H1 (cell line): ENCODE results near the gene COL4A2. TPM values are rescaled to one million over a fixed set of nuclear protein-coding genes. Genes with fewer than 3 reads are reported as not detected.

ENCODE experiments used
- CTCF ChIA-PET: fragments of 300-600 bp; sonication (Branson Sonifier 250); formaldehyde crosslinking; loops from one replicate; lab custom pipeline; 2021; ENCODE audit not compliant: partially characterized antibody; lab: Charles Lee
- POLR2A ChIA-PET: fragments of 300-600 bp; sonication (Branson Sonifier 250); formaldehyde crosslinking; loops from one replicate; lab custom pipeline; 2021; ENCODE audit warnings: inconsistent platforms; ENCODE audit not compliant: partially characterized antibody; lab: Charles Lee
- DNase-seq, 2 experiments: peaks; one replicate each; pipeline versions ENCODE4 v3.0.0 to v3.0.0-alpha.2; 2010 to 2022; ENCODE audit warnings: low spot score in 2 of 2, low read depth in 1 of 2, mixed read lengths in 1 of 2
- FAIRE-seq: peaks from 2 replicates; lab custom pipeline; 2011; peaks lifted over from hg19 to GRCh38; lab: Jason Lieb, UNC
- H2AFZ ChIP-seq: 2 replicates; pipeline ENCODE4 v1.8.1; 2012; ENCODE audit warnings: low read length, inconsistent platforms
- H2AK5ac ChIP-seq: 2 replicates; pipeline ENCODE4 v1.6.1; 2013; ENCODE audit warnings: low read depth, low read length
- H2BK120ac ChIP-seq: replicated peaks from 2 replicates; pipeline ENCODE3; 2013; ENCODE audit warnings: low read depth, low read length, inconsistent platforms
- H2BK12ac ChIP-seq: 2 replicates; pipeline ENCODE4 v1.6.1; 2013; ENCODE audit warnings: low read depth, low read length
- H2BK15ac ChIP-seq: 2 replicates; pipeline ENCODE4 v1.6.1; 2013; ENCODE audit warnings: low read length
- H2BK20ac ChIP-seq: 2 replicates; pipeline ENCODE4 v1.6.1; 2013; ENCODE audit warnings: low read length
- H2BK5ac ChIP-seq: 2 replicates; pipeline ENCODE4 v1.6.1; 2013; ENCODE audit warnings: low read depth, low read length
- H3K14ac ChIP-seq: 2 replicates; pipeline ENCODE4 v1.6.1; 2013; ENCODE audit warnings: inconsistent platforms; ENCODE audit not compliant: insufficient read length
- H3K18ac ChIP-seq: 2 replicates; pipeline ENCODE4 v1.6.1; 2013; ENCODE audit warnings: low read length; ENCODE audit errors: extremely low read depth
- H3K23ac ChIP-seq: 2 replicates; pipeline ENCODE4 v1.6.1; 2013; ENCODE audit warnings: inconsistent platforms; ENCODE audit not compliant: insufficient read length
- H3K23me2 ChIP-seq: 2 replicates; pipeline ENCODE4 v1.6.1; 2013; ENCODE audit warnings: low read depth, low read length
- H3K27ac ChIP-seq: 2 replicates; pipeline ENCODE4 v1.6.1; 2011; ENCODE audit warnings: low read depth, low read length, inconsistent platforms
- H3K27me3 ChIP-seq, 4 experiments: replicated peaks in 1 of 4; 1 replicate in 1 of 4; 2 replicates in 3 of 4; pipeline versions ENCODE4 v1.6.1 to v1.8.1; 2011 to 2013; ENCODE audit warnings: low read length in 3 of 4, mild to moderate bottlenecking in 3 of 4, inconsistent platforms in 2 of 4, mixed read lengths in 2 of 4, moderate library complexity in 1 of 4; ENCODE audit not compliant: control insufficient read depth in 3 of 4, insufficient read depth in 3 of 4; ENCODE audit errors: extremely low read depth in 1 of 4
- H3K36me3 ChIP-seq, 4 experiments: 2 replicates each; pipeline versions ENCODE4 v1.6.1 to v1.8.1; 2011 to 2013; ENCODE audit warnings: mild to moderate bottlenecking in 4 of 4, low read length in 3 of 4, moderate library complexity in 2 of 4, control low read depth in 1 of 4, inconsistent platforms in 1 of 4; ENCODE audit not compliant: insufficient read depth in 4 of 4, control insufficient read depth in 2 of 4
- H3K4ac ChIP-seq: replicated peaks from 2 replicates; pipeline ENCODE3; 2013; ENCODE audit warnings: low read length, low read depth, mixed read lengths, inconsistent platforms; ENCODE audit not compliant: insufficient read length
- H3K4me1 ChIP-seq, 4 experiments: replicated peaks in 1 of 4; 1 replicate in 1 of 4; 2 replicates in 3 of 4; pipeline versions ENCODE4 v1.6.1 to v1.8.1; 2011 to 2013; ENCODE audit warnings: low read length in 3 of 4, inconsistent platforms in 2 of 4, mixed read lengths in 1 of 4; ENCODE audit not compliant: insufficient read depth in 4 of 4, control insufficient read depth in 3 of 4
- H3K4me2 ChIP-seq, 2 experiments: 2 replicates each; pipeline versions ENCODE4 v1.6.1 to v1.8.1; 2011 to 2013; ENCODE audit warnings: low read depth in 2 of 2, low read length in 2 of 2, control low read depth in 1 of 2, inconsistent platforms in 1 of 2, mild to moderate bottlenecking in 1 of 2; ENCODE audit not compliant: insufficient read depth in 1 of 2
- H3K4me3 ChIP-seq, 4 experiments: fragments of 200-600, 300-600 bp in 1 of 4; sonication (generic), shearing (Covaris generic), sonication (Bioruptor Twin) in 1 of 4; 2 replicates each; pipeline versions ENCODE4 v1.5.1 to v1.8.1; 2011 to 2016; ENCODE audit warnings: low read length in 4 of 4, low read depth in 3 of 4, control low read depth in 2 of 4, inconsistent platforms in 2 of 4, mild to moderate bottlenecking in 2 of 4, mixed read lengths in 1 of 4, moderate library complexity in 1 of 4; ENCODE audit not compliant: insufficient read depth in 2 of 4; ENCODE audit errors: extremely low read depth in 1 of 4
- H3K56ac ChIP-seq: replicated peaks from 2 replicates; pipeline ENCODE3; 2013; ENCODE audit warnings: low read depth, mild to moderate bottlenecking, mixed read lengths, low read length, inconsistent platforms; ENCODE audit not compliant: insufficient read length
- H3K79me1 ChIP-seq: 2 replicates; pipeline ENCODE4 v1.6.1; 2013; ENCODE audit warnings: low read depth, low read length, control low read depth
- H3K79me2 ChIP-seq, 2 experiments: 2 replicates each; pipeline versions ENCODE4 v1.6.1 to v1.8.1; 2012 to 2013; ENCODE audit warnings: low read length in 2 of 2, mild to moderate bottlenecking in 2 of 2, inconsistent platforms in 1 of 2; ENCODE audit not compliant: insufficient read depth in 2 of 2, control insufficient read depth in 1 of 2
- H3K9ac ChIP-seq, 4 experiments: replicated peaks in 1 of 4; 1 replicate in 1 of 4; 2 replicates in 3 of 4; pipeline versions ENCODE4 v1.6.1 to v1.8.1; 2011 to 2013; ENCODE audit warnings: low read depth in 3 of 4, low read length in 3 of 4, control low read depth in 2 of 4, mild to moderate bottlenecking in 2 of 4, moderate library complexity in 2 of 4, inconsistent platforms in 1 of 4; ENCODE audit errors: extremely low read depth in 1 of 4
- H3K9me3 ChIP-seq, 2 experiments: 2 replicates each; pipeline versions ENCODE4 v1.6.1 to v1.8.1; 2012 to 2013; ENCODE audit warnings: mild to moderate bottlenecking in 2 of 2, moderate library complexity in 2 of 2, control low read depth in 1 of 2, inconsistent platforms in 1 of 2, low read depth in 1 of 2, low read length in 1 of 2, mixed read lengths in 1 of 2; ENCODE audit not compliant: insufficient read depth in 2 of 2
- H4K20me1 ChIP-seq, 2 experiments: replicated peaks in 1 of 2; 2 replicates each; pipeline versions ENCODE3 to v1.8.1; 2011 to 2013; ENCODE audit warnings: inconsistent platforms in 2 of 2, low read length in 2 of 2, mild to moderate bottlenecking in 1 of 2; ENCODE audit not compliant: insufficient read depth in 2 of 2, control insufficient read depth in 1 of 2
- H4K5ac ChIP-seq: 2 replicates; pipeline ENCODE4 v1.6.1; 2013; ENCODE audit warnings: low read length, low read depth, mixed read lengths, inconsistent platforms; ENCODE audit not compliant: insufficient read length
- H4K8ac ChIP-seq: 2 replicates; pipeline ENCODE4 v1.8.0; 2013; ENCODE audit warnings: mild to moderate bottlenecking, moderate library complexity, low read length, inconsistent platforms; ENCODE audit not compliant: insufficient read depth; ENCODE audit errors: extremely low read depth
- H4K91ac ChIP-seq: replicated peaks from 2 replicates; pipeline ENCODE3; 2013; ENCODE audit warnings: low read length, mixed read lengths, inconsistent platforms; ENCODE audit not compliant: insufficient read length
- ATF2 ChIP-seq: IDR thresholded peaks from 2 replicates; pipeline ENCODE4 v1.6.1; 2012; ENCODE audit warnings: low read length, inconsistent platforms
- HDAC2 ChIP-seq, 2 experiments: fragments of 300-600 bp in 1 of 2; sonication (generic) in 1 of 2; IDR thresholded peaks; 2 replicates each; pipeline ENCODE4 v1.6.1; 2011 to 2012; ENCODE audit warnings: low read depth in 2 of 2, low read length in 2 of 2, mild to moderate bottlenecking in 2 of 2, moderate library complexity in 2 of 2, borderline replicate concordance in 1 of 2, inconsistent platforms in 1 of 2
- WGBS, 2 experiments: shearing (Covaris generic) in 1 of 2; methylation state at CpG; one replicate each; pipeline versions ENCODE4 v1.1.6 to v1.1.7; 2013 to 2015; ENCODE audit warnings: low lambda C conversion rate in 2 of 2, mixed read lengths in 2 of 2, inconsistent platforms in 1 of 2, low coverage in 1 of 2, missing lambda C conversion rate in 1 of 2; ENCODE audit not compliant: insufficient replicate concordance in 2 of 2, insufficient coverage in 1 of 2, insufficient read length in 1 of 2; ENCODE audit errors: extremely low coverage in 1 of 2, missing lambda C conversion rate in 1 of 2; 5-methylcytosine and 5-hydroxymethylcytosine counted together
- polyA plus RNA-seq, 7 experiments: library from polyadenylated mRNA; depleted of rRNA in 3 of 7; stranded (reverse) in 5 of 7; unstranded in 2 of 7; fragments of >200 nt in 5 of 7; fragments of 200-250 nt in 2 of 7; gene quantifications; 1 replicate in 5 of 7; 2 replicates in 1 of 7; 4 replicates in 1 of 7; pipeline versions ENCODE4 v1.2.1 to v1.2.3, GENCODE V29; 2011 to 2013; ENCODE audit warnings: missing spikeins in 2 of 7, mixed read lengths in 2 of 7
- total RNA-seq: library from RNA; stranded (reverse); fragmentation: NEBNext Ultra II Directional; extraction: Animal tissue kit (Norgen Biotek cat#: 25700); gene quantifications from 2 replicates; pipeline ENCODE4 v1.2.1, GENCODE V29; 2021

COL4A2 gene
- total and polyA plus RNA-seq, 2 of the 8 experiments (the other 6 are each of a cell fraction or from before 2014, with no cell fraction given), result 80.4 to 87.3 TPM

GRCh38 chr13:110560601-110561343, 253.7 kb downstream of the COL4A2 start:
- peak overlapping the region; percentile 82 for H4K8ac ChIP-seq
- peak overlapping the region; percentile 1; the same call in 1 of the 2 replicates for H2AFZ ChIP-seq
- FAIRE-seq (no peak), DNase-seq (no peak)
- no peak overlapping the region for H3K14ac ChIP-seq
- no peak overlapping the region for H2BK12ac ChIP-seq
- ChIA-PET CTCF (interaction anchor here (0.7 to 1.8 kb wide), 2 partner anchors 12 to 33 kb away, joined by 3 to 6 read pairs; no protein-coding TSS in a partner anchor), POLR2A (interaction anchor here (0.9 to 1.9 kb wide), 5 partner anchors 11 to 252 kb away, joined by 3 to 8 read pairs (median 3); no protein-coding TSS in a partner anchor)
- H3K23ac ChIP-seq, result no peak overlapping the region
- peak overlapping the region; percentile 78 for H3K18ac ChIP-seq
- peak overlapping the region; percentile 27; the same call in 1 of the 2 replicates for H2BK5ac ChIP-seq
- peaks cover 18% of the 10 kb centered on the region for H3K79me1 ChIP-seq
- H3K79me2 ChIP-seq, result peaks cover 4 to 36% of the 10 kb centered on the region in 2 experiments; a peak in 2 of 4 replicates
- peak overlapping the region in 3 of 4 experiments; percentile 62 to 72 (median 69); a peak in 6 of 7 replicates for H3K9ac ChIP-seq
- H2BK120ac ChIP-seq, result no peak overlapping the region
- no peak overlapping the region for H3K56ac ChIP-seq
- peaks cover 3 to 11% (median 6%) of the 10 kb centered on the region in 4 experiments; a peak in 6 of 7 replicates for H3K4me1 ChIP-seq
- H4K91ac ChIP-seq, result no peak overlapping the region
- H3K23me2 ChIP-seq, result peaks cover 17% of the 10 kb centered on the region
- TF ChIP-seq ATF2 (no peak), HDAC2 (IDR thresholded peaks at IDR 0.05; ENCODE audit: borderline replicate concordance in 1 of 2, low read depth in 2 of 2, low read length in 2 of 2) (peak in 1 of 2 experiments; percentile 71; a peak in 1 of 4 replicates)
- H2BK20ac ChIP-seq, result no peak overlapping the region
- H4K20me1 ChIP-seq, result peaks cover 0 to 3% of the 10 kb centered on the region in 2 experiments
- no peak overlapping the region for H2AK5ac ChIP-seq
- H3K27ac ChIP-seq, result no peak overlapping the region
- peak overlapping the region; percentile 69 to 97 (median 84) for H3K4me3 ChIP-seq
- no peaks in the 10 kb centered on the region for H3K9me3 ChIP-seq
- H3K27me3 ChIP-seq, result peaks cover 0 to 7% (median 2%) of the 10 kb centered on the region in 4 experiments; a peak in 3 of 7 replicates
- no peak overlapping the region; the same call in 1 of the 2 replicates for H2BK15ac ChIP-seq
- WGBS, 2 experiments, result 10% methylated on average over 19 of the region's 29 CpGs; no CpG with 5 or more reads in 1 of the 2 experiments
- peak overlapping the region; percentile 69 to 85 for H3K4me2 ChIP-seq
- no peak overlapping the region for H4K5ac ChIP-seq
- no peaks in the 10 kb centered on the region; a peak in 3 of 8 replicates for H3K36me3 ChIP-seq
- no peak overlapping the region for H3K4ac ChIP-seq
